Upper lobe of right lung (tissue), 1 donor: ENCODE data around the gene WNT9B. TPM values are rescaled to one million over a fixed set of nuclear protein-coding genes. Genes with fewer than 3 reads are reported as not detected.

ENCODE experiments used
- ATAC-seq: fragments of 200-7000 bp; cut with Tn5 transposase; one replicate; pipeline ENCODE4 v1.9.1; 2020; ENCODE audit warnings: mild to moderate bottlenecking, moderate library complexity
- DNase-seq: peaks from one replicate; pipeline ENCODE4 v3.0.0-alpha.2; 2020
- H3K27ac ChIP-seq: fragments of 200-600 bp; one replicate; pipeline ENCODE4 v1.8.0; 2022
- H3K27me3 ChIP-seq: fragments of 200-600 bp; one replicate; pipeline ENCODE4 v1.8.0; 2022; ENCODE audit warnings: mild to moderate bottlenecking
- H3K36me3 ChIP-seq: fragments of 200-600 bp; one replicate; pipeline ENCODE4 v1.8.0; 2022
- H3K4me1 ChIP-seq: fragments of 200-600 bp; one replicate; pipeline ENCODE4 v1.8.0; 2022
- H3K4me3 ChIP-seq: fragments of 200-600 bp; one replicate; pipeline ENCODE4 v1.8.0; 2022; ENCODE audit warnings: mild to moderate bottlenecking
- H3K9me3 ChIP-seq: fragments of 200-600 bp; one replicate; pipeline ENCODE4 v1.8.0; 2022
- CTCF ChIP-seq: fragments of 200-600 bp; IDR thresholded peaks from one replicate; pipeline ENCODE4 v1.8.0; 2022; ENCODE audit warnings: antibody characterized with exemption
- intact Hi-C: fragments of 100-400 bp; cut with DNase I; formaldehyde crosslinking; loops from one replicate; pipeline ENCODE4 v1.11.0; 2022
- total RNA-seq: library from RNA; stranded (reverse); fragmentation: NEBNext Ultra II Directional; extraction: Animal tissue kit (Norgen Biotek cat#: 25700); gene quantifications from one replicate; pipeline ENCODE4 v1.2.1, GENCODE V29; 2021
- donor health status: DM: no; HTN: yes; CAD: no; lungs with severe emphysema.

Gene WNT9B
- total RNA-seq, 1 donor from 2014 or later = 2.0 TPM

GRCh38 chr17:46885415-46886309 lies 34.3 kb downstream of the WNT9B start:
- H3K27ac ChIP-seq = no peak overlapping the region
- H3K9me3 ChIP-seq = no peaks in the 10 kb centered on the region
- TF ChIP-seq CTCF = no peak
- H3K27me3 ChIP-seq = no peaks in the 10 kb centered on the region
- H3K36me3 ChIP-seq = no peaks in the 10 kb centered on the region
- intact Hi-C loops = no loop called here
- H3K4me1 ChIP-seq = no peaks in the 10 kb centered on the region
- no peak overlapping the region for H3K4me3 ChIP-seq
- ATAC-seq = no peak
- no peak for DNase-seq

GRCh38 chr17:46886310-46886663 lies 34.9 kb downstream of the WNT9B start:
- Histone ChIP-seq H3K4me1 (no peaks in the 10 kb centered on the region), H3K36me3 (no peaks in the 10 kb centered on the region), H3K4me3 (no peak overlapping the region), H3K27ac (no peak overlapping the region), H3K9me3 (no peaks in the 10 kb centered on the region), H3K27me3 (peaks cover 2% of the 10 kb centered on the region)
- DNase-seq = no peak
- intact Hi-C loops = no loop called here
- no peak for ATAC-seq
- no peak for TF ChIP-seq CTCF

- intact Hi-C loops = no loop called here
Measured at GRCh38 chr17:46887717-46888116, 36.3 kb downstream of the WNT9B start.

GRCh38 chr17:46888727-46889126 lies 37.3 kb downstream of the WNT9B start:
- intact Hi-C loops = no loop called here

More at GRCh38 chr17:46887717-46888116, 36.3 kb downstream of the WNT9B start:
- DNase-seq = no peak
- Histone ChIP-seq H3K4me1 (no peaks in the 10 kb centered on the region), H3K4me3 (no peak overlapping the region), H3K36me3 (no peaks in the 10 kb centered on the region), H3K9me3 (no peaks in the 10 kb centered on the region), H3K27ac (no peak overlapping the region), H3K27me3 (peaks cover 8% of the 10 kb centered on the region)
- no peak for TF ChIP-seq CTCF
- no peak for ATAC-seq

GRCh38 chr17:46889519-46889918 lies 38.1 kb downstream of the WNT9B start:
- Histone ChIP-seq H3K27ac (no peak overlapping the region), H3K27me3 (peaks cover 8% of the 10 kb centered on the region), H3K36me3 (no peaks in the 10 kb centered on the region), H3K4me1 (no peaks in the 10 kb centered on the region), H3K9me3 (no peaks in the 10 kb centered on the region), H3K4me3 (no peak overlapping the region)
- TF ChIP-seq CTCF = no peak
- DNase-seq (no peak), ATAC-seq (no peak)
- intact Hi-C loops = no loop called here

More at GRCh38 chr17:46888727-46889126, 37.3 kb downstream of the WNT9B start:
- no peak for DNase-seq
- ATAC-seq = no peak
- no peak overlapping the region for H3K4me3 ChIP-seq
- H3K27me3 ChIP-seq = peaks cover 8% of the 10 kb centered on the region
- no peaks in the 10 kb centered on the region for H3K9me3 ChIP-seq
- no peak for TF ChIP-seq CTCF
- no peak overlapping the region for H3K27ac ChIP-seq
- H3K36me3 ChIP-seq = no peaks in the 10 kb centered on the region
- no peaks in the 10 kb centered on the region for H3K4me1 ChIP-seq
